Rectal smooth muscle tissue (tissue), 1 donor: ENCODE data around the gene CCHCR1.
"Not testable (repeated sequence)": the region's sequence is repeated elsewhere in the genome, so short reads cannot be mapped to it uniquely, and the experiment has no call there.

ENCODE experiments used
- H3K27ac ChIP-seq: one replicate; pipeline ENCODE4 v1.7.0; 2013; ENCODE audit warnings: low read depth, low read length, inconsistent platforms
- H3K27me3 ChIP-seq: one replicate; pipeline ENCODE4 v1.7.0; 2013; ENCODE audit warnings: low read length; ENCODE audit not compliant: control insufficient read depth, insufficient read depth
- H3K36me3 ChIP-seq: one replicate; pipeline ENCODE4 v1.7.0; 2013; ENCODE audit warnings: low read length; ENCODE audit not compliant: control insufficient read depth, insufficient read depth
- H3K4me1 ChIP-seq: one replicate; pipeline ENCODE4 v1.7.0; 2013; ENCODE audit warnings: low read length; ENCODE audit not compliant: control insufficient read depth, insufficient read depth
- H3K4me3 ChIP-seq: one replicate; pipeline ENCODE4 v1.7.0; 2013; ENCODE audit warnings: low read length
- H3K9ac ChIP-seq: one replicate; pipeline ENCODE4 v1.7.0; 2013; ENCODE audit warnings: low read length

Gene CCHCR1

DNA sequence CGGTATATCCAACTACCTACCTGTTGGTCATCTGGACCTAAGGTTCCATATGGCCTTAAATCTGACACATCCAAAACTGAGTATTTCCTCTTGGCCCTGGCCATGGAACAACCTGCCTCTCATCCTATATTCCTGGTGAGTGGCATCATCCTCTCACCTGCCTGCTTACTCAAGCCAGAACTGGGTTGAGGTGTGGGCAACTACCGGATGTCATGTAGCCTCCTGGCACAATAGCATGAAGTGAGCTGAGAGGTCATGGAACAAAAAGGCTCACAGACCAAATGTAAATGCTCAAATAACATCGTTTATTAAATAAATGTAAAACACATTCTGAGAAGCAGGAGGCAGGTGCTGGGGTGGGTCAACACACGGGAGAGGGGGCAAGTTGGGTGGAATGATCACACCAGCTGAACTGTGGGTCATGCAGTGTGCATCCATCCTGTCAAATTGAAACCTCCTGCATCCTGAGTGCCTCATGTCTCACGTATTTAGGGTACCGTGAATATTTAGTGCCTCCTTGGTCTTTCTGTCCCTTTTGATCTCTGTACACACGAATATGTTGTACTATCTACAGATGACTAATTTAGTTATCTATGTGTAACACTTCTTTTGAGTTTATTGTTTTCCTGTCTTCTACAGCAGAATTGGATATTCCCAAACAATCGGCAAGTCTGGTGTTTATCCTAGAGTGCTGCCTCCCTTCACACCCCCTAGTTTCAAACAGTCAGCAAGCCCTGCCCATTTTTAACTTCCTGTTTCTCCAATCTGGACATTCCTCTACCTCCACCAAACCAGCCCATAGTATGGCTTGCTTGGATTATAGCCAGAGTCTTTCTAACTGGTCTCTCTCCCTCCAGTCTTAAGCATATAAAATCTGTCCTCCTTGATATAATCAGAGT, 20.8 kb upstream of the CCHCR1 start:
- no peaks in the 10 kb centered on the region for H3K4me1 ChIP-seq
- H3K27me3 ChIP-seq = no peaks in the 10 kb centered on the region
- no peak overlapping the region for H3K27ac ChIP-seq
- no peak overlapping the region for H3K9ac ChIP-seq
- H3K36me3 ChIP-seq = no peaks in the 10 kb centered on the region
- no peak overlapping the region for H3K4me3 ChIP-seq

DNA sequence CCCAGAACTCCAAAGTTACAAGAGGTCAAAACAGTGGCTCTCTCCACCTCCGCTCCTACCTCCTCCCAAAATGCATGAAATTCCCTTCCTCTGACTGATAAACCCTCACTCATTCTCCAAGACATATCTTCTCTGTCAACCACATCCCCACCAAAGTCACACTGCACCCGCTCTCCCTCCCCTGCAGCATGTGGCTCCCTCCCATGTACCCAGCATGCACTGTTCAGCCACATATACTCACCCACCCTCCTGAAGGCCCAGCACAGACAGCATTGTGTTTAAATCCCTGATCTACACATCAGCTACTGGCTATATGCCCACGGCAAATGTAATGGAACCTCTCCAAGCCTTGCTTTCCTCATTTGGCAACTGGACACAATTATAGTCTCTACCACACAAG, 18.4 kb upstream of the CCHCR1 start:
- H3K4me1 ChIP-seq = no peaks in the 10 kb centered on the region
- H3K9ac ChIP-seq = no peak overlapping the region

DNA sequence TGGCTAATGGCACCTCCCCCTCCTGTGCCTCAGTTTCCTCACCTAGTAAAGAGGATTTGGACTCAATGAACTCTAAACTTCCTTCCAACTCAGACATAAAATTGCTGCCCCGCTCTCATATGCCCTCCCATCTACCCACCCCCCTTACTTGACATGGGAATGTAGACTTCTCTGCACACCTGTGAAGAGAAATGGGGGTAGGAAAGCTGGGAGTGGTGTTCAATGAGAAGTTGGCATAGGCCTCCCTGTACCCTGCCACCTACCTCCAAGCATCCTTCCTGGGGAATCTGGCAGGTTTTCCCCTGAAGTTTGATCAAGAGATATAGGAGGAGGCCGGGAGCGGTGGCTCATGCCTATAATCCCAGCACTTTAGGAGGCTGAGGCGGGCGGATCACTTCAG, 16.8 kb upstream of the CCHCR1 start:
- H3K27ac ChIP-seq = no peak overlapping the region
- no peak overlapping the region for H3K4me3 ChIP-seq
- H3K4me1 ChIP-seq = no peaks in the 10 kb centered on the region
- H3K27me3 ChIP-seq = no peaks in the 10 kb centered on the region
- H3K9ac ChIP-seq = no peak overlapping the region
- no peaks in the 10 kb centered on the region for H3K36me3 ChIP-seq

More for the DNA sequence above, 18.4 kb upstream of the CCHCR1 start:
- Histone ChIP-seq H3K27ac (no peak overlapping the region), H3K36me3 (no peaks in the 10 kb centered on the region), H3K27me3 (no peaks in the 10 kb centered on the region), H3K4me3 (no peak overlapping the region)

DNA sequence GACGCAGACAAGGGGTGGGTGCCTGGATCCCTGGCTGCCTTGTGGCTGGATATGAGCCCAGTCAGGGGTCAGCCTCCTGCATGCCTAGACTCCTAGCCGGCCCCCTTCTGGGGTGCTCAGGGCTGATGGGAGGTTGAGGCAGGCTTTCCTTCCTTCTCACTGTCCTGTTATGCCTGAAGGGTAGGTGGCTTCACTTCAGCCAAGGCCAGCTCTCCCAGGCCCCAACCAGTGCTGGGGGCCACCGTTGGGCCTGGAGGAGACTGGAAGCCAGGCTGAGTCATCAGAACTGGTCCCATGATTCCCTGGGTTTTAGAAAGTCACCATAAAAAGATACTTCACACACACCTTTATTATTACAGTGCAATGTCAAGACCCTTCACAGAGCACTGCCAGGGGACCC, 15.8 kb upstream of the CCHCR1 start:
- no peaks in the 10 kb centered on the region for H3K4me1 ChIP-seq
- H3K27me3 ChIP-seq = no peaks in the 10 kb centered on the region
- no peak overlapping the region for H3K4me3 ChIP-seq
- no peak overlapping the region for H3K27ac ChIP-seq
- H3K9ac ChIP-seq = no peak overlapping the region
- H3K36me3 ChIP-seq = no peaks in the 10 kb centered on the region

DNA sequence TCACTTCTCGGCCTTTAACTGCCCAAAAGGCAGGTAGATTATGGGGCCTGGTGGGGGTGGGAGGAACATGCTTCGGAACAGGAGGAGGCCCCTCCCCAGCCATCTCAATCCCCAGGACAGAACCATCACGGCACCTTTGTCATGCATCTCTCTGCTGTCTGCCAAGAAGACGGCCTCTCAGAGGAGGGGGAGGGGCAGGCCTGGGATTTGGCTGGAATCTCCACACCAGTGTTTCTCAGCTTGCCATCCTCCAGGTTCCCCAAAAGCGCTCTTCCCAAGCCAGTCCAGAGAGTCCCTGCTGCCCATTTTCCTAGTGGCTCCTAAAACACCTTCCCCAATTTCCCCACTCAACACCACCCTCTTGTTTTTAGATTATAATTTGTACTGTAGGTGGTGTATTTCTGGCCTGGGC, 15.4 kb upstream of the CCHCR1 start:
- H3K4me3 ChIP-seq = no peak overlapping the region
- no peaks in the 10 kb centered on the region for H3K4me1 ChIP-seq
- H3K9ac ChIP-seq = no peak overlapping the region
- H3K27ac ChIP-seq = no peak overlapping the region
- H3K36me3 ChIP-seq = no peaks in the 10 kb centered on the region
- no peaks in the 10 kb centered on the region for H3K27me3 ChIP-seq

DNA sequence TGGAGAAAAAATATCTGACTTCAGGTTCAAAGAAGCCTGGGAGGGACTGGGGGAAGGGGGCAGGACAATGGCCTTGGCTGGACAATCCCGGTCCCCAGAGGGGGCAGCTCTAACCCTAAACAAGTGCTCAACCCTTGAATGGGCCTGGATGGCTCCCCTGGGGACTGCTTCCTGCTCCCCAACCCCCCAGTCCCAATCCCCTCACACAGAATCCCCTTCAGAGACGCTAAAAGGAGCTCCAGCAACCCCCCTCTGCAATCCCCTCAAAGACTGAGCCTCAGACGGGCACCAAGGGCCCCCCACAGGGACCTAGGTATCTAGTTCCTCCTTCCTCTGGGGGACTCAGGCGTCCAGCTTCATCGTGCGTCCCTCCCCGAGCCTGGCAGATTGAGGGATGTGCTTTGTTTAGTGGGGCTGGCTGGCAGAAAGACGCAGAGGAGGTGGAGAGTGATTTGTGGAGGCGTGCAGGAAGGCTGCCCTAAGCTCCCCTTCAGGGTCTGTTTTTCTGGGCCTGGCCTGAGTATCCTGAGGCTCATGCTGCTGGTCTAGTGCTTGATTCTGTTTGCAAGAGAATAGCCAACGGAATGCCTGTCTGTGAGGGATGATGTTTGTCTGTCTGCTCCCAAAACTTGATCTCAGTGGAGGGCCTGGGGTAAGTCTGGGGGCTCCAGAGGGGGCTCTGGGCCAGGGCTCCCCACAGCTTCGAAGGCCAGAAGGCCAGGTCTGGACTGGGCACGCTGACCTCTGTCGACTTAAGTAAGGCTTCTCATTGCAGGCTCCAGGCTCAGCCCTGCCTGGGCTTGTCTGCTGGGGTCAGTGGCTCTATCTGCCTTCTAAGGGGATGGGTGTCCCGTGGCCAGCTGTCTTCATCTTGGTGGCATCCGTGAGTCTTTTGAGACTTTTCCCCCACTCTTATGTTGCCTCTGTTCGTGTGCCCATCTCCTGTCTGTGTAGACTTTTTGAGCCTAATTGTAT, 14.6 kb upstream of the CCHCR1 start:
- no peaks in the 10 kb centered on the region for H3K4me1 ChIP-seq
- H3K4me3 ChIP-seq = no peak overlapping the region
- H3K27ac ChIP-seq = no peak overlapping the region
- no peaks in the 10 kb centered on the region for H3K36me3 ChIP-seq
- H3K27me3 ChIP-seq = no peaks in the 10 kb centered on the region
- no peak overlapping the region for H3K9ac ChIP-seq

DNA sequence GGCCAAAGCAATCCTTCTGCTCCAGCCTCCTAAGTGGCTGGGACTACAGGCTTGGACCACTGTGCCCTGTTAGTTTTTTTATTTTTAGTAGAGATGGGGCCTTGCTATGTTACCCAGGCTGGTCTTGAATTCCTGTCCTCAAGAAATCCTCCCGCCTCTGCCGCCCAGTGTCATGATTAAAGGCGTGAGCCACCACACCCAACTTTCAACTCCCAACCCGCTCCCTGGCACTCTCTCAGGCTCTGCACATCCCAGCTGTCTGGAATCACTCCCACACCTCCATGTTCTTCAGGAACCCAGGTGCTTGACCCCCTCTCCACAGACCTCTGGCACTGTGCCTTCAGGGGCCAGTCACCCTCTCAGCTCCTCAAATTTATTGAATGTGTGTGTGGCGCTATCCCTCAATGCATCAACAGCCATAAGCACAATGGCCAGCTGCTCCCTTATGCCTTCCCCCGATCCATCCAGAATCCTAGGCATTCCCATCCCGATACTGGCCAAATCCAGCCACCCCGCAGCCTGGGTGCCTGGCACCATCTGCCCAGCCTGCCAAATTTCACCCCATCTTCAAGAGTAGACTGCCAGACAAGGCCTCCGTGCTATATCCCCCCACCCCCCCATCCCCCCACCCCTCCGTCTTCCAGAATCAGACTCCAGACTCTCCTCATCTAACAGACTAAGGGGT, 13.5 kb upstream of the CCHCR1 start:
- Histone ChIP-seq H3K27ac (no peak overlapping the region), H3K4me3 (no peak overlapping the region), H3K36me3 (no peaks in the 10 kb centered on the region), H3K27me3 (no peaks in the 10 kb centered on the region), H3K9ac (no peak overlapping the region), H3K4me1 (no peaks in the 10 kb centered on the region)

DNA sequence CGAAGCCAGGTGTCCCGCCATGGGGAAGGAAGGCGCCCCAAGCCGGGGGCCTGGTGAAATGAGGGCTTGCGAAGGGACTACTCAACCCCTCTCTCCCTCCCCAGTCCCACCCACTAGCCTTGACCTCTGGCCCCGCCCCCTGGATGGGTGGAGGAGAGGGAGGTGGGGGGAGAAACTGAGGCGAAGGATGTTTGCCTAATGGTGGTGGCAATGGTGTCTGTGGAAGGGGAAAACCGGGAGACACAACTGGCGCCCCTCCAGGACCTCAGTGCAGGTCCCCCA, 12.9 kb upstream of the CCHCR1 start, which contains the start of gene POU5F1:
POU5F1 (minus strand) TSS at position 83 of the 282 bp plus-strand sequence; CDS start at position 21, 62 bp downstream.
- H3K9ac ChIP-seq = no peak within 1 kb of the TSS

DNA sequence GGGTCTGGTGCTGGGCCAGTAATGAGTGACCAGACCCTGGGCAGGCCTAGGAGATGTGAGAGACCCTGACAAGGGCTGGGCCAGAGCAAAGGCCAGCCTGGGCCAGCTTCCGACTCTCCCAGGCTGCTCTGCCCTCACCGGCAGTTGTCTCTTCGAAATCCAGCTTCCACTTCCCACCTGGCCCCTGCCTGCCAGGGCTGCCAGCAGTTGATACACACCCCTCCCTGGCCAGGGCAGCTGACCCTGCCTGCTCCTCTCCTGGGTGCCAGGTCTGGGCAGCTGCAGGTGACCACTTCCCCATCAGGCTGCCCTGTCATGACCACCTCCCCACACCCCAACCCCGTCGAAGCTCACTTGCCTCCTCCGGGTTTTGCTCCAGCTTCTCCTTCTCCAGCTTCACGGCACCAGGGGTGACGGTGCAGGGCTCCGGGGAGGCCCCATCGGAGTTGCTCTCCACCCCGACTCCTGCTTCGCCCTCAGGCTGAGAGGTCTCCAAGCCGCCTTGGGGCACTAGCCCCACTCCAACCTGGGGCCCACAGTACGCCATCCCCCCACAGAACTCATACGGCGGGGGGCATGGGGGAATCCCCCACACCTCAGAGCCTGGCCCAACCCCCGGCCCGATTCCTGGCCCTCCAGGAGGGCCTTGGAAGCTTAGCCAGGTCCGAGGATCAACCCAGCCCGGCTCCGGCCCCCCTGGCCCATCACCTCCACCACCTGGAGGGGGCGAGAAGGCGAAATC, 12.4 kb upstream of the CCHCR1 start:
- H3K9ac ChIP-seq, H3K36me3 ChIP-seq, H3K4me3 ChIP-seq, H3K27me3 ChIP-seq, H3K4me1 ChIP-seq, H3K27ac ChIP-seq: not testable (repeated sequence)

More for the DNA sequence above, 12.9 kb upstream of the CCHCR1 start, which contains the start of gene POU5F1:
- H3K4me1 ChIP-seq = no peaks in the 10 kb centered on the region
- H3K36me3 ChIP-seq = no peaks in the 10 kb centered on the region
- no peak within 1 kb of the TSS for H3K27ac ChIP-seq
- no peaks in the 10 kb centered on the region for H3K27me3 ChIP-seq
- no peak within 1 kb of the TSS for H3K4me3 ChIP-seq

DNA sequence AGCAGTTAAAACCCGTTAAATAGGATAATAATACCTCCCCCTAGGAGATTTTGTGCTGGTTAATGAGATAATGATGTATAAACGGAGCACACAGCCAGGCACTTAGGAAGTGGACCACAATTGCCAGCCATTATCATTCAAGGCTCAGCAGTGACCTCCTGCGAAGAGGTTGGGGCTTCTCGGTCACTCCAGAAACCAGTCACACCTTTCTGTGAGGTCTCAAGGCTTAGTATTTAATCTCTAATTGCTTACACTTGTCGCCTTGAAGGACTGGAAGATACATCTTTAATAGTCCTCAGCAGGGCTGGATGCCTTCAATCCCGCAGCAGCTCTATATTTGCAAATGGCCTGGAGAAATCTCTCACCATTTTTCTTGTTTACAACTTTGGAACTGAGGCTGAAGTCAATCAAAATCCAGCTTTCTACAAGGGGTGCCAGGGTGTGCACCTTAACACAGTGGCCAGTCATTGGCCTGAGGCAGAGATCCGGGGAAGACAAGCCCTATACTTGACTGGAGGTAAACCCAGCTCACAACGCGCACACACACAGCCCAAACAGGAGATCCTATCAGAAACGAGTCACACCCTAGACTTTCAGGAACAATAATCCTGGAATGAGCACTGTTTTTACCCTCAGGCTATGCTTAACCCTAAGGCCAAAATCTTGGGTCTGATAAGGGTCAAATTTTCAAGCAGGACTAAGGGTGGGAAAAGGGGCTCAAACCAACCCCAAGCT, 11.7 kb upstream of the CCHCR1 start:
- Histone ChIP-seq H3K27ac (no peak overlapping the region), H3K27me3 (no peaks in the 10 kb centered on the region), H3K9ac (no peak overlapping the region), H3K4me1 (no peaks in the 10 kb centered on the region), H3K36me3 (no peaks in the 10 kb centered on the region), H3K4me3 (no peak overlapping the region)

DNA sequence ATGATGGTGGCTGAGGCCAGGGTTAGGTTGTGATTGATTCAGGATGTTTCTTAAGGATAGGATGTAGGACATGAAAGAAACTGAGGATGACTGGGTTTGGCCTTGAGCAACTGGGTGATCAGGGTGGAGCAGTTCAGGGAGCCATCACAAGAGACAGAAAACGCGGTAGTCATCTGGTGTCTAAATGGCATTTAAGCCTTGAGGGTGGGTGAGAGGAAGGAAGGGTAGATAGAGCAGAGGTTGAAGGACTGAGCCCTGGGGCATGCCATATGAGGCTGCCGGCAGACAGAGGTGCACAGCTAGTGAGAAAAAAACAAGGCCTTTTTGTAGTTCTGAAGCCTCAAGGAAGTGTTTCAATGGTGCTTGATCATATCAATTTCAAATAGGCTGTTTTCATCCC, 11.0 kb upstream of the CCHCR1 start:
- no peaks in the 10 kb centered on the region for H3K36me3 ChIP-seq
- H3K27me3 ChIP-seq = no peaks in the 10 kb centered on the region
- H3K4me3 ChIP-seq = no peak overlapping the region
- H3K4me1 ChIP-seq = no peaks in the 10 kb centered on the region
- H3K27ac ChIP-seq = no peak overlapping the region
- no peak overlapping the region for H3K9ac ChIP-seq
